ENCODE data around the gene MAP2.

DNA sequence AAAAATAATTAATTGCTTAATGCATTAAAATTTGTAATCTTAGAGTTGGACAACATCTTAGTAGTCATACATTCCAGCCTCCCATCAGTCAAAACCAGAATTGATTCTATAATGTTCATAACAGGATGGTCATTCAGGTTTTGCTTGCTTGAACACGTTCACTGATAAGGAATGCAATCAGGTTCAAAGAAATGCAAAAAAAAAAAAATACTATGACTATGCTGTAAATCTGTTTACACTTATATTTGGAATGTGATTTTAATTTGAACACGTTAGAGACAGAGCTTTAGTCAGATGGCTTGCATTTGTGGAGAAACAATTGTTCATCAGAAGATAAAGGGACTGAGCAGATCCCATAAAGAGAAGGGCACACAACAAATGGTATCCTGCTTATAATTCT lies 216.5 kb downstream of the MAP2 start:
- TF ChIP-seq POLR2AphosphoS5 (IDR thresholded peaks at IDR 0.05; ENCODE audit: insufficient read depth, low read depth, low read length) (no peak), POLR2A (IDR thresholded peaks at IDR 0.05; ENCODE audit: low read depth, low read length) (no peak), MYC (IDR thresholded peaks at IDR 0.05; ENCODE audit: low read depth, low read length) (no peak)
- TF ChIP-seq, protein P1, sequence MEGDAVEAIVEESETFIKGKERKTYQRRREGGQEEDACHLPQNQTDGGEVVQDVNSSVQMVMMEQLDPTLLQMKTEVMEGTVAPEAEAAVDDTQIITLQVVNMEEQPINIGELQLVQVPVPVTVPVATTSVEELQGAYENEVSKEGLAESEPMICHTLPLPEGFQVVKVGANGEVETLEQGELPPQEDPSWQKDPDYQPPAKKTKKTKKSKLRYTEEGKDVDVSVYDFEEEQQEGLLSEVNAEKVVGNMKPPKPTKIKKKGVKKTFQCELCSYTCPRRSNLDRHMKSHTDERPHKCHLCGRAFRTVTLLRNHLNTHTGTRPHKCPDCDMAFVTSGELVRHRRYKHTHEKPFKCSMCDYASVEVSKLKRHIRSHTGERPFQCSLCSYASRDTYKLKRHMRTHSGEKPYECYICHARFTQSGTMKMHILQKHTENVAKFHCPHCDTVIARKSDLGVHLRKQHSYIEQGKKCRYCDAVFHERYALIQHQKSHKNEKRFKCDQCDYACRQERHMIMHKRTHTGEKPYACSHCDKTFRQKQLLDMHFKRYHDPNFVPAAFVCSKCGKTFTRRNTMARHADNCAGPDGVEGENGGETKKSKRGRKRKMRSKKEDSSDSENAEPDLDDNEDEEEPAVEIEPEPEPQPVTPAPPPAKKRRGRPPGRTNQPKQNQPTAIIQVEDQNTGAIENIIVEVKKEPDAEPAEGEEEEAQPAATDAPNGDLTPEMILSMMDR (IDR thresholded peaks at IDR 0.05; ENCODE audit: extremely low read depth in 1 of 2, insufficient read depth in 1 of 2, low read depth in 1 of 2, low read length in 2 of 2): no peak

All from endothelial cell of umbilical vein (primary cell).